Esophagus muscularis mucosa (tissue), 4 donors: ENCODE data around the gene SIGLEC12. TPM values are rescaled to one million over a fixed set of nuclear protein-coding genes. Genes with fewer than 3 reads are reported as not detected.

Experiments used
- DNase-seq: peaks from one replicate; pipeline ENCODE4 v3.0.0-alpha.2; 2017; ENCODE audit errors: extremely low spot score
- H3K27ac ChIP-seq, 4 donors: fragments of 200-600 bp; sonication (generic); replicated peaks in 1 of 4; 1 replicate in 3 of 4; 2 replicates in 1 of 4; pipeline ENCODE4 v1.5.1; 2016 to 2019; ENCODE audit warnings: mild to moderate bottlenecking in 1 of 4
- H3K27me3 ChIP-seq, 4 donors: fragments of 200-600 bp; sonication (generic); one replicate each; pipeline versions ENCODE4 v1.5.1 to v1.6.0; 2016 to 2019
- H3K36me3 ChIP-seq, 4 donors: fragments of 200-600 bp; sonication (generic); one replicate each; pipeline ENCODE4 v1.5.1; 2016 to 2019
- H3K4me1 ChIP-seq, 4 donors: fragments of 200-600 bp; sonication (generic); one replicate each; pipeline ENCODE4 v1.5.1; 2016 to 2019
- H3K4me3 ChIP-seq, 4 donors: fragments of 200-600 bp; sonication (generic); 1 replicate in 2 of 4; 2 replicates in 2 of 4; pipeline ENCODE4 v1.5.1; 2016 to 2019; ENCODE audit warnings: mild to moderate bottlenecking in 4 of 4, moderate library complexity in 1 of 4
- H3K9me3 ChIP-seq, 4 donors: fragments of 200-600 bp; sonication (generic); 1 replicate in 3 of 4; 2 replicates in 1 of 4; pipeline ENCODE4 v1.5.1; 2016 to 2019
- EP300 ChIP-seq: sonication (generic); formaldehyde crosslinking; IDR thresholded peaks from one replicate; pipeline ENCODE4 v1.6.1; 2017; ENCODE audit warnings: antibody characterized with exemption
- POLR2A ChIP-seq: fragments of 450-650 bp; IDR thresholded peaks from one replicate; pipeline ENCODE4 v1.6.1; 2017; ENCODE audit warnings: antibody characterized with exemption, moderate library complexity, mild to moderate bottlenecking, low read depth
- POLR2AphosphoS5 ChIP-seq, 2 donors: sonication (generic); formaldehyde crosslinking; IDR thresholded peaks; one replicate each; pipeline ENCODE4 v1.6.1; 2017; ENCODE audit warnings: antibody characterized with exemption in 2 of 2
- WGBS: methylation state at CpG from one replicate; pipeline ENCODE4 v1.1.5; 2018; 5-methylcytosine and 5-hydroxymethylcytosine counted together
- intact Hi-C: fragments of 100-400 bp; cut with DNase I; formaldehyde crosslinking; loops from one replicate; pipeline ENCODE4 v1.15.1; 2023
- total RNA-seq, 4 donors: library from RNA; depleted of rRNA; stranded (reverse); fragments of >200 nt; gene quantifications; one replicate each; pipeline versions ENCODE4 v1.1.0 to v1.2.1, GENCODE V29; 2016
- TF ChIP-seq, protein P1 (sequence below), 3 experiments: fragments of 200-600 bp in 2 of 3; fragments of 450-650 bp in 1 of 3; sonication (generic) in 2 of 3; IDR thresholded peaks; one replicate each; pipeline ENCODE4 v1.5.1; 2017 to 2019; ENCODE audit warnings: antibody characterized with exemption in 3 of 3, mild to moderate bottlenecking in 2 of 3, moderate library complexity in 1 of 3

SIGLEC12 gene
- total RNA-seq, 4 donors from 2014 or later = 0.29 TPM; not detected in 3

DNA sequence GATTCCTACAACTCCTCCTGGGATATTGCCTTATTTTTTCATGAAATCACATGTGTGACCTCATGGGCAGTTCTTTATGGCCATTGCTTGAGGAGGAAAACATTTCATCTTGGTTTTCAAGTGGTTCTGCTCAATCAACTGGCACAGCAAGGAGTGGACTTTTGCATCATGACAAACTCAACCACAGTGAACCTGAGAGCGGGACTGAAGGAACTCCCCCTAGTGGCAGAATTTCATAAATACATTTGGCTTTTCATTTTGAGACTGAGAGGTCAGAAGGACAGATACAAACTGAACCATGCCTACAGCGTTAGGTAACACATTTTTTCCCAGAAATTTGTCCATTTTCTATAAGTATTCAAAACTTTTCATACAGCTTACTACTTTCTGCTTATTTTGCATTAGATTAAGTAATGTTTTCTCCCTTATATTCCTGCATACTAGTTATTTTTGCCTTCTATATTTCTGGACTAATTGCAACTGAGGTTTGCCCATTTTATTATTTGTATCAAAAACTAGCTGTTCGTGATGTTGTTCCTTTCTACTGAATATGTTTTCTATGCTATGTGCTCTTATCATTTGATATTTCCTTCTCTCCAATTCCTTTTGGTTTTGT is 13.4 kb upstream of the SIGLEC12 start:
- 14% methylated on average over 3 of the region's 3 CpGs for WGBS
- intact Hi-C loops = no loop called here
- TF ChIP-seq, protein P1, sequence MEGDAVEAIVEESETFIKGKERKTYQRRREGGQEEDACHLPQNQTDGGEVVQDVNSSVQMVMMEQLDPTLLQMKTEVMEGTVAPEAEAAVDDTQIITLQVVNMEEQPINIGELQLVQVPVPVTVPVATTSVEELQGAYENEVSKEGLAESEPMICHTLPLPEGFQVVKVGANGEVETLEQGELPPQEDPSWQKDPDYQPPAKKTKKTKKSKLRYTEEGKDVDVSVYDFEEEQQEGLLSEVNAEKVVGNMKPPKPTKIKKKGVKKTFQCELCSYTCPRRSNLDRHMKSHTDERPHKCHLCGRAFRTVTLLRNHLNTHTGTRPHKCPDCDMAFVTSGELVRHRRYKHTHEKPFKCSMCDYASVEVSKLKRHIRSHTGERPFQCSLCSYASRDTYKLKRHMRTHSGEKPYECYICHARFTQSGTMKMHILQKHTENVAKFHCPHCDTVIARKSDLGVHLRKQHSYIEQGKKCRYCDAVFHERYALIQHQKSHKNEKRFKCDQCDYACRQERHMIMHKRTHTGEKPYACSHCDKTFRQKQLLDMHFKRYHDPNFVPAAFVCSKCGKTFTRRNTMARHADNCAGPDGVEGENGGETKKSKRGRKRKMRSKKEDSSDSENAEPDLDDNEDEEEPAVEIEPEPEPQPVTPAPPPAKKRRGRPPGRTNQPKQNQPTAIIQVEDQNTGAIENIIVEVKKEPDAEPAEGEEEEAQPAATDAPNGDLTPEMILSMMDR (IDR thresholded peaks at IDR 0.05) = peak; percentile 49 to 68 (median 61)
- no peak for TF ChIP-seq EP300
- TF ChIP-seq POLR2AphosphoS5 (IDR thresholded peaks at IDR 0.05) = no peak
- no peak for TF ChIP-seq POLR2A

DNA sequence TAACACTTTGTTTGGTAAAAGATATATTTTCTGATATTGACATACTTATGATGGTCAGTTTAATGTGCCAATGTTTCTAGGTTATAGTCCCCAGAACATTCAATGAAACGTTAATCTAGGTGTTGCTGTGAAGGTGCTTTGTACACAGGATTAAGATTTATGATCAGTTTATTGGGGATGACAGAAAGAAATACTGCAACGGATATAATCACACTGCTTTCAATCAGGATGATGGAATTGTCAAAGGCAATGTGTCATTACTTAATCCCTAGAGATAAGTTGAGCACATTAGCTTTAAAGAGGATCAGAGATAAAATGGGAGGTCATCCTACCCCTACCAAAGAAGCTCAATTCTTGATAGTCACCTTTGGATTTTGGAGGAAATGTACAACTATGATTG is 12.4 kb upstream of the SIGLEC12 start:
- intact Hi-C loops = no loop called here
- Histone ChIP-seq H3K4me1 (no peaks in the 10 kb centered on the region), H3K4me3 (no peak overlapping the region), H3K27ac (no peak overlapping the region), H3K9me3 (peaks cover 0 to 10% (median 0%) of the 10 kb centered on the region in 4 donors), H3K27me3 (peaks cover 0 to 34% (median 0%) of the 10 kb centered on the region in 4 donors), H3K36me3 (no peaks in the 10 kb centered on the region)
- DNase-seq = no peak
- WGBS = 45% methylated on average over 2 of the region's 2 CpGs
- TF ChIP-seq, protein P1 (IDR thresholded peaks at IDR 0.05) = no peak
- TF ChIP-seq POLR2A = no peak
- no peak for TF ChIP-seq EP300
- TF ChIP-seq POLR2AphosphoS5 (IDR thresholded peaks at IDR 0.05) = no peak

More for the DNA sequence above, 13.4 kb upstream of the SIGLEC12 start:
- no peak overlapping the region for H3K4me3 ChIP-seq
- H3K27ac ChIP-seq = no peak overlapping the region
- H3K36me3 ChIP-seq = no peaks in the 10 kb centered on the region
- DNase-seq = peak; percentile 70
- H3K27me3 ChIP-seq = peaks cover 0 to 37% (median 0%) of the 10 kb centered on the region in 4 donors
- no peaks in the 10 kb centered on the region for H3K4me1 ChIP-seq
- peaks cover 0 to 10% (median 0%) of the 10 kb centered on the region in 4 donors for H3K9me3 ChIP-seq

DNA sequence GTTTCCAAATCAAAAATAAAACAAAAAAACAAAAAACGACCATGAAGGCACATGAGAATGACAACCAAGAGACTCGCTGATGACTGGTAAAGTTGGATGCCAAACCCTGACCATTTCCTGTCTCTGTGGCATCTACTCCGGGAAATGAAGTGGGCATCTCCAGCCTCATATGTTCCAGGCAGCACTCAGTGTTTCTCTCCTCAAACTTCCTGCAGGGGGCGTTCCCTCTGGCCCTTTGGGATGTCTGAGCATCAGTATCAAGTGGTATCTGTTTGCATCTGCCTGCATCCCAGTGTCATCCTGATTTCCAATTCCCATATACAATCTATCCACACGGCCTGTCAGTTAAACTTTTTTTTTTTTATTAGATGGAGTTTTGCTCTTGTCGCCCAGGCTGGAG is 9.8 kb upstream of the SIGLEC12 start:
- TF ChIP-seq POLR2AphosphoS5 (IDR thresholded peaks at IDR 0.05) (no peak), EP300 (no peak), POLR2A (no peak)
- TF ChIP-seq, protein P1 (IDR thresholded peaks at IDR 0.05) = no peak
- Histone ChIP-seq H3K4me3 (no peak overlapping the region), H3K9me3 (no peaks in the 10 kb centered on the region), H3K36me3 (no peaks in the 10 kb centered on the region), H3K4me1 (no peaks in the 10 kb centered on the region), H3K27me3 (peaks cover 0 to 18% (median 0%) of the 10 kb centered on the region in 4 donors), H3K27ac (no peak overlapping the region)
- DNase-seq = peak; percentile 91
- 7% methylated on average over 6 of the region's 6 CpGs for WGBS
- intact Hi-C loops = no loop called here

DNA sequence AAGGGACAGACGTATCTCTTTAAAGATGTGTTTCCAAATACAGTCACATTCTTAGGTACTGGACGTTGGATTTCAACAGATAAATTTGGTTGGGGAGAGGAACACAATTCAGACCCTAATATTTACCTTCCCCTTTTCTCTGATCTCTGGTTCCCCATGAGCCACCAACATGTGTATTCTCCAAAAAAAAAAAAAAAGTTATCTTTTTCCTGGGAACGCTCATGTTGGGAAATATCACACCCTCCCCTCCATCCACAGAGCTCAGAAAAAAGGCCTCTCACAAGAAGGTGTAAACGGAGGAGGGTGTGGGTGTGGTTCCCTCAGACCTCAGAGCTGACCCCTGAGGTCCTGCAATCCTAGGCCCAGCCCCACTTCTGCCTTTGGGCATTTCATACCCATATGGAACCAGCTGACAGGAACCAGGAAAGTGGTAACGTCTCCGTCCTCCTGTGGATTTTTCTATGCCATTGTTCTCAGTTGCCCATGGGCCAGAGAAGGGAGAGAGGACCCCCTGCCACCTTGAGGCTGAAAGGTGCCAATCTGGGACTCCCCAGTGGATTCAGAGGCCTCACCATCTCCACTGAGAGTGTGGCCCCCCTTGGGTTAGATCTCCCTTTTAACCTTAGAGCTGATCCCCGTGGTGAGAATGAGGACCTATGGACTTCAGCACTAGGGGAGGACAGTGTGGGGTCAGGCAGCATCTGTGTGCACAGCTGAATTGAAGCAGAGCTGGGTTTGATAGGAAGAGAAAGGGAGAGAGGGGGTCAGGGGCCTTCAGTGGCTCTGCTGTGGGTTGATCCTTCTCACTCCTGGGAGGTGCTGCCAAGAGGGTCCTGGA is 8.4 kb upstream of the SIGLEC12 start:
- TF ChIP-seq, protein P1 (IDR thresholded peaks at IDR 0.05) = no peak
- TF ChIP-seq POLR2A (no peak), POLR2AphosphoS5 (IDR thresholded peaks at IDR 0.05) (no peak), EP300 (no peak)
- Histone ChIP-seq H3K9me3 (peaks cover 0 to 2% (median 0%) of the 10 kb centered on the region in 4 donors), H3K36me3 (no peaks in the 10 kb centered on the region), H3K27ac (no peak overlapping the region), H3K4me1 (no peaks in the 10 kb centered on the region), H3K4me3 (no peak overlapping the region), H3K27me3 (peaks cover 0 to 18% (median 0%) of the 10 kb centered on the region in 4 donors)
- intact Hi-C loops = no loop called here
- WGBS = 59% methylated on average over 7 of the region's 7 CpGs
- DNase-seq = peak; percentile 47
